ENCODE data around the gene TCF15.

DNA sequence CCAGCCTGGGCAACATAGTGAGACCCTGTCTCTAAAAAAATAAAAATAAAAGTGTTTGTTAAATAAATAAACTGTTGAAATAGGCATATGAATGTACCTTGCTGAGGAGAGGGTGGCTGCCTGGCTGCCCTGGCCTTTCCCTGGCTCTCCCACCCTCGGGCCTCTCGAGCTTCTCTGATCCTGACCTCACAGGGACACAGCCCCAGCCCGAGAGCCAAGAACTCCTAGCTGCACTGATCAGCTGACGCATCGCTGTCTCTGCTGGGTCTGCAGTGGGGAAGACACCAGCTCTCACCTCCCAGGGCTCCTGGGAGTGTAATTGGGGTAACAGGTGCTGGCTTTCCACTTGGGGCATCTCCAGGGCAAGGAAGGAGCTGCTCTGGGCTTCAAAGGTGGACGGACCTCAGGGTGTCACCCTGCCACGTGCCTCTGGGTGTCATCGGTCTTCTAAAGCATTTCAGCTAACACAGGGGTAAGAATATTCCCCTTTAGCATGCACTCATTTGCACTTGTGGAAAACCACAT is 6.9 kb downstream of the TCF15 start:
- TF ChIP-seq CTCF (IDR thresholded peaks at IDR 0.05; ENCODE audit: insufficient read depth, low read depth, low read length) (no peak), EZH2 (IDR thresholded peaks at IDR 0.05; ENCODE audit: insufficient read depth, low read length) (no peak)

Data from astrocyte (in vitro differentiated cells and primary cell).